Peyer's patch (tissue), 4 donors: ENCODE data around the gene MSL2. TPM values are rescaled to one million over a fixed set of nuclear protein-coding genes. Genes with fewer than 3 reads are reported as not detected.
"Not testable (repeated sequence)": the region's sequence is repeated elsewhere in the genome, so short reads cannot be mapped to it uniquely, and the experiment has no call there.

Experiments
- DNase-seq, 3 donors: peaks; one replicate each; pipeline ENCODE4 v3.0.0-alpha.2; 2017 to 2019
- H3K27ac ChIP-seq, 4 donors: fragments of 200-600 bp; sonication (generic); one replicate each; pipeline ENCODE4 v1.5.1; 2016 to 2019
- H3K27me3 ChIP-seq, 2 donors: fragments of 200-600 bp; sonication (generic); one replicate each; pipeline ENCODE4 v1.5.1; 2019
- H3K36me3 ChIP-seq, 3 donors: fragments of 200-600 bp; sonication (generic); one replicate each; pipeline ENCODE4 v1.5.1; 2016 to 2019
- H3K4me1 ChIP-seq, 4 donors: fragments of 200-600 bp; sonication (generic); one replicate each; pipeline ENCODE4 v1.5.1; 2016 to 2019
- H3K4me3 ChIP-seq, 4 donors: fragments of 200-600 bp; sonication (generic); 1 replicate in 3 of 4; 2 replicates in 1 of 4; pipeline ENCODE4 v1.5.1; 2016 to 2019; ENCODE audit warnings: mild to moderate bottlenecking in 1 of 4
- H3K9me3 ChIP-seq, 4 donors: fragments of 200-600 bp; sonication (generic); one replicate each; pipeline ENCODE4 v1.5.1; 2016 to 2019; ENCODE audit warnings: mild to moderate bottlenecking in 1 of 4
- POLR2A ChIP-seq, 2 donors: fragments of 450-650 bp; IDR thresholded peaks; one replicate each; pipeline ENCODE4 v1.5.1; 2017; ENCODE audit warnings: antibody characterized with exemption in 2 of 2, mild to moderate bottlenecking in 2 of 2, moderate library complexity in 2 of 2
- total RNA-seq, 4 donors: library from RNA; depleted of rRNA; stranded (reverse); fragments of >200 nt; gene quantifications; one replicate each; pipeline ENCODE4 v1.1.0, GENCODE V29; 2016
- TF ChIP-seq, protein P1 (sequence below), 6 experiments: fragments of 450-650 bp in 4 of 6; fragments of 200-600 bp in 2 of 6; sonication (generic) in 1 of 6; IDR thresholded peaks; one replicate each; pipeline ENCODE4 v1.5.1; 2017 to 2019; ENCODE audit warnings: antibody characterized with exemption in 6 of 6, mild to moderate bottlenecking in 3 of 6, moderate library complexity in 1 of 6

The MSL2 gene
- total RNA-seq, 4 donors from 2014 or later, result 23.6 to 42.9 (median 28.3) TPM

DNA sequence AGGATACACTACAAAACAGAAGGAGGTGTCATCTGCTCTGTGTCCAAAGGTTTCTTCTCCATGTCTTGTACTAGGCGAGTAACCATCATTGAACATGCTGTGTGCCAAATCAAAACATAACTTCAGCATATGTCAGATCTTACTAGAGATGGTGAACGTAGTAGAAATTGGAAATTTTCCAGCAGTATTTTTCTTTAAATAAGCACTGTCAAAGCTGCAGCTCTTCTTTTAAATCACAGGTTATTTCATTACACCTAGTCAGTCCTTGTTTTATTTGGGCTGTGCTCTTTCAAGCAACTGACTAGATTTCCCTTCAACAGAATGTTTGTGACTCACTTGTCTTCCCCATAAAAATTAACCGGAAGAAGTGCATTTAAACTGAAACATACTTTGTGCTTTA lies 46.5 kb downstream of the MSL2 start:
- Histone ChIP-seq H3K4me3 (no peak overlapping the region), H3K9me3 (no peaks in the 10 kb centered on the region), H3K4me1 (peaks cover 0 to 9% (median 0%) of the 10 kb centered on the region in 4 donors), H3K36me3 (peaks cover 0 to 34% (median 0%) of the 10 kb centered on the region in 3 donors), H3K27me3 (no peaks in the 10 kb centered on the region), H3K27ac (no peak overlapping the region)
- no peak for DNase-seq
- no peak for TF ChIP-seq POLR2A (IDR thresholded peaks at IDR 0.05)
- TF ChIP-seq, protein P1, sequence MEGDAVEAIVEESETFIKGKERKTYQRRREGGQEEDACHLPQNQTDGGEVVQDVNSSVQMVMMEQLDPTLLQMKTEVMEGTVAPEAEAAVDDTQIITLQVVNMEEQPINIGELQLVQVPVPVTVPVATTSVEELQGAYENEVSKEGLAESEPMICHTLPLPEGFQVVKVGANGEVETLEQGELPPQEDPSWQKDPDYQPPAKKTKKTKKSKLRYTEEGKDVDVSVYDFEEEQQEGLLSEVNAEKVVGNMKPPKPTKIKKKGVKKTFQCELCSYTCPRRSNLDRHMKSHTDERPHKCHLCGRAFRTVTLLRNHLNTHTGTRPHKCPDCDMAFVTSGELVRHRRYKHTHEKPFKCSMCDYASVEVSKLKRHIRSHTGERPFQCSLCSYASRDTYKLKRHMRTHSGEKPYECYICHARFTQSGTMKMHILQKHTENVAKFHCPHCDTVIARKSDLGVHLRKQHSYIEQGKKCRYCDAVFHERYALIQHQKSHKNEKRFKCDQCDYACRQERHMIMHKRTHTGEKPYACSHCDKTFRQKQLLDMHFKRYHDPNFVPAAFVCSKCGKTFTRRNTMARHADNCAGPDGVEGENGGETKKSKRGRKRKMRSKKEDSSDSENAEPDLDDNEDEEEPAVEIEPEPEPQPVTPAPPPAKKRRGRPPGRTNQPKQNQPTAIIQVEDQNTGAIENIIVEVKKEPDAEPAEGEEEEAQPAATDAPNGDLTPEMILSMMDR (IDR thresholded peaks at IDR 0.05), result no peak

DNA sequence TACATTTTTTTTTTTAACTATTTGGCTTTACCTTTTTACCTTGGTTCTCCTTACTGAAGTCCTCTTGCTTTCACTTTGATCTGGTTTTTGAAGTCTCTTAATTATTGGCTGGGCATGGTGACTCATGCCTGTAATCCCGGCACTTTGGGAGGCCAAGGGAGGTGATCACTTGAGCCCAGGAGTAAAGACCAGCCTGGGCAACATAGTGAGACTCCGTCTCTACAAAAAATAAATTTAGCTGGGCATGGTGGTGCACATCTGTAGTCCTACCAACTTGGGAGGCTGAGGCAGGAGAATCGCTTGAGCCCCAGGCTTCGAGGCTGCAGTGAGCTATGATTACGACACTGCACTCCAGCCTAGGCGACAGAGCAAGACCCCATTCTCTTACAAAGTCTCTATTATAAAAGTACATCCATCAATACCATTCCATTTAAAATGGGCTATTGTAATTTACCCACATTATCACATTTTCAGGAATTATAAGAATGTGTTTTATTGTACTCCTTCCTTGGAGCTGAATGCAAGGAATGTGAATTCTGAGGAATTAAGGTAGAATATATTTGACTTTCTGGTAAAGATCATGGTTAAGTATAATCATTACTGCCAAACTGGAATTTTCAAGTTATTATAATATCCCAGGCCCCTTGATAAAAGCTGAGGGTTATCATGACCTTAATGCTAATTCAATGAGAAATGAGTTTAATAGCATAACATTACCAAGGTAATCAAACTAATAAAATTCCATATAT lies 49.0 kb downstream of the MSL2 start:
- no peak overlapping the region for H3K4me3 ChIP-seq
- no peak for TF ChIP-seq POLR2A (IDR thresholded peaks at IDR 0.05)
- TF ChIP-seq, protein P1 (IDR thresholded peaks at IDR 0.05), result no peak
- peaks cover 0 to 9% (median 0%) of the 10 kb centered on the region in 4 donors for H3K4me1 ChIP-seq
- no peak for DNase-seq
- no peaks in the 10 kb centered on the region for H3K27me3 ChIP-seq
- H3K36me3 ChIP-seq, result peaks cover 0 to 32% (median 0%) of the 10 kb centered on the region in 3 donors
- H3K9me3 ChIP-seq, result no peaks in the 10 kb centered on the region
- no peak overlapping the region for H3K27ac ChIP-seq

DNA sequence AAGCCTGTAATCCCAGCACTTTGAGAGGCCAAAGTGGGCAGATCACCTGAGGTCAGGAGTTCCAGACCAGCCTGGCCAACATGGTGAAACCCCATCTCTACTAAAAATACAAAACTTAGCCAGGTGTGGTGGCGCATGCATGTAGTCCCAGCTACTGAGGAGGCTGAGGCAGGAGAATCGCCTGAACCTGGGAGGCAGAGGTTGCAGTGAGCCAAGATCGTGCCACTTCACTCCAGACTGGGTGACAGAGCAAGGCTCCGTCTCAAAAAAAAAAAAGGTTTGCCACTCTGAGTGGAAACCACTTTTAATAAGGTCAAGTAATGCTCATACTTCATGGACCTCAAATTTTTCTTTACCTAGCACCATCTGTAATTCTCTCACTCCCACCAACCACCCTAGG lies 51.7 kb downstream of the MSL2 start:
- not testable (repeated sequence) for H3K4me1 ChIP-seq, H3K27me3 ChIP-seq, DNase-seq, H3K9me3 ChIP-seq, H3K27ac ChIP-seq, H3K4me3 ChIP-seq
- peaks cover 0 to 18% (median 0%) of the 10 kb centered on the region in 3 donors for H3K36me3 ChIP-seq

DNA sequence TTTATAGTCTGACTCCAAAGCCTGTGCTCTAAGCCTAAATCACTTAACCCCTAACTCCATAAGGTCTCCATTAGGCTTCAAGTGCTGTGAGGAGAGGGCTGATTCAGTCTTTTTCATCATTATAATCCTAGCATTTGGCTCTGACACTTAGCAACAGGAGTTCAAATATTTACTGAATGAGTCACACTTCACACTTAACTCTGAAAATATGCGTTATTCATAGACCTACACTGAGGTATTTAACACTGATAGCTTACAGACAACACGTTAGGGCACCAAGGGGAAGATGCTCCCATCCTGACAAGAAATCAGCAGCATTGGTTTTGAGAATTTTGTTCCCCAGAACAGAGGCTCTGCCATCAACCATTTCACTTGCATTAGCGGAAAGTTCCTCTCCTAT lies 53.5 kb downstream of the MSL2 start:
- no peaks in the 10 kb centered on the region for H3K4me1 ChIP-seq
- H3K4me3 ChIP-seq, result no peak overlapping the region
- no peak for TF ChIP-seq POLR2A (IDR thresholded peaks at IDR 0.05)
- TF ChIP-seq, protein P1 (IDR thresholded peaks at IDR 0.05), result no peak
- DNase-seq, result no peak
- peaks cover 0 to 13% (median 0%) of the 10 kb centered on the region in 3 donors for H3K36me3 ChIP-seq
- no peaks in the 10 kb centered on the region for H3K9me3 ChIP-seq
- H3K27me3 ChIP-seq, result no peaks in the 10 kb centered on the region
- H3K27ac ChIP-seq, result no peak overlapping the region

DNA sequence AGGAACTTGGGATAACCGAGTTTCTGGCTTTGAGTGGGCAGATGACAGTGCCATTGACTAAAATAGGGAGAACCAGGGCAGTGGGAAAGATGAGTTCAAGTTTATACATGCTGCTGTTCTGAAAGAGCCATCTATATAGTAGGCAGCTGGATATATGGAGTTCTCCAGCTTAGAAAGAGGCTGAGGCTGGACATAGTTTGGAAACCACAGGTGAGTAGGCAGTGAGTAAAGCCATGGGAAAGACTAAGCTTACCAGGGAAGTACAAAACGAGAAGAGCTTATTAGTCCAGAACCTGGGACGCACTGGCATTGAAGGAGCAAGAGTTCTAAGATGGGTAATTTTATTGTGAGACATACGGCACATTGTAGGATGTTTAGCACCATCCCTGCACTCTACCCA lies 54.2 kb downstream of the MSL2 start:
- Histone ChIP-seq H3K4me1 (no peaks in the 10 kb centered on the region), H3K27me3 (no peaks in the 10 kb centered on the region), H3K36me3 (peaks cover 0 to 13% (median 0%) of the 10 kb centered on the region in 3 donors), H3K27ac (no peak overlapping the region), H3K4me3 (no peak overlapping the region), H3K9me3 (no peaks in the 10 kb centered on the region)
- no peak for DNase-seq
- TF ChIP-seq, protein P1 (IDR thresholded peaks at IDR 0.05), result no peak
- TF ChIP-seq POLR2A (IDR thresholded peaks at IDR 0.05), result no peak

DNA sequence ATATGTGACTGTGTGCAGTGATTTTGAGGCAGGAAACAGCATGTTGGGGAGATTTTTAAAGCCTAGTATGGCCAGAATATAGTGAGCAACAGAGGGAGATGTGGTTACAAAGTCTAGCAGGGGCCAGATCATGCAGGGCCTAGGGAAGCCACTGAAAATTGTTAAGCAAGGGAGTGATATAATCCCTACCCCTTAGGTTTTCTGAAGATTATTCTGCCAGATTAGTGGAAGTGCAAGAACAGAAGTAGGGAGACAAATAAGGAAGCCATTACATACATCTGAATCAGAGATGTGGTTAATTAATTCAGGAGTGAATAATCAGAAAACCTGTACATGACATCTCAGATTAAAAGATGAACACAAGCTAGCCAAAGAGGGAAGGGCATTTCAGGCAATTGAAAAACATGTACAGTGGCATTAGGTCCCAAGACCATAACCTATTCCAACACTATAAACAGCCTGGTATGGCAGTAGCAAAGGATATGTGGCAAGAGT lies 54.8 kb downstream of the MSL2 start:
- Histone ChIP-seq H3K27ac (no peak overlapping the region), H3K4me1 (no peaks in the 10 kb centered on the region), H3K9me3 (no peaks in the 10 kb centered on the region), H3K4me3 (no peak overlapping the region), H3K36me3 (peaks cover 0 to 13% (median 0%) of the 10 kb centered on the region in 3 donors), H3K27me3 (no peaks in the 10 kb centered on the region)
- DNase-seq, result no peak
- TF ChIP-seq POLR2A (IDR thresholded peaks at IDR 0.05), result no peak
- TF ChIP-seq, protein P1 (IDR thresholded peaks at IDR 0.05), result no peak
